GM19193 (cell line): ENCODE results near the gene PTPRG.

Source experiments
- POLR2A ChIP-seq: IDR thresholded peaks from 4 replicates; pipeline ENCODE4 v1.6.1; 2011; ENCODE audit not compliant: insufficient read depth, insufficient read length; ENCODE audit errors: extremely low read depth

The PTPRG gene

GRCh38 chr3:61808999-61809398 lies 247.6 kb downstream of the PTPRG start:
- no peak for TF ChIP-seq POLR2A

DNA sequence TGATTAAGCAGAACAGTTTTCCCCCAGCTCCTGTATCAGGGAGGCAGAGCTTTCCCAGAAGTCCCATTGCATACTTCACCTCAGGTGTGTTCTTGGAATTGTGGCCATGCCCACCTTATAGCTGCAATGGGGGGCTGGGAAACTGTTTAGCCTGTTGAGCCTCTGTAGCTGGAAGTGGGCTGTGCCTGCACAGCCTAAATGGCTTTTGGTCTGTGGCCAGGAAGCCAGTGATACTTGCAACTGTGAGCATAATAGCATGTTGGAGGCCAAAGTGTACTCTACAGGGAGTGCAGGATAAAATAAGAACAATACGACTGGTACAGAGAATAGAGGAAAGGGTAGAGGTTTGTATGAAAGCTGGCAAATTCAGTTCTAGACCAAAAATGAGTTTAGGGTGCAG lies 248.5 kb downstream of the PTPRG start:
- TF ChIP-seq POLR2A: no peak

DNA sequence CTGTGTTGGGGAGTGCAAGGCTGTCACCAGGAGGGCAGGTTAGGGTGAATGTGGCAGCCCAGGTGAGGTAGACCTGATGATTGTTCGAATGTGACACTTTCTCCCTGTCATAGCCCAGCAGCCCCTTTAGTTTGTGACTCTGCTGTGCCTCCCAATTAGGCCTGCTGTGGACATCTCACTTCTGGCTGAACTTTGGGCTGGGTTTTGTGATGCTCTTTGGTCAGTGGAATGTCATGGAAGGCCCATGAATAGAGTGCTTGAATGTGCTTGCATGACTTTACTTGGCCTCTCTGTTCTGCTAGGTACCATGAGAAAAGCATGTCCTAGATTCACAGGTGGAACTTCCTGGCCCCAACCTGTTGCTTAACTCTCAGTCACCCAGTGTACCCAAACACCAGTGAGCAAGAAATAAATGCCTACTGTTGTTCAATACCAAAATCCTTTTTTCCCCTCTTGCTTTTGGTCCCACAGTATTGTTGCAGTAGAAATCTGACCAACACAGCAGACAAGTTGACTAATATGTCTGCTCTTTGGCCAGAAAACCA lies 249.7 kb downstream of the PTPRG start:
- TF ChIP-seq POLR2A: no peak

- TF ChIP-seq POLR2A: no peak
Measured at GRCh38 chr3:61811652-61812051, 250.3 kb downstream of the PTPRG start.

- TF ChIP-seq POLR2A: no peak
Measured at GRCh38 chr3:61812085-61812484, 250.7 kb downstream of the PTPRG start.

DNA sequence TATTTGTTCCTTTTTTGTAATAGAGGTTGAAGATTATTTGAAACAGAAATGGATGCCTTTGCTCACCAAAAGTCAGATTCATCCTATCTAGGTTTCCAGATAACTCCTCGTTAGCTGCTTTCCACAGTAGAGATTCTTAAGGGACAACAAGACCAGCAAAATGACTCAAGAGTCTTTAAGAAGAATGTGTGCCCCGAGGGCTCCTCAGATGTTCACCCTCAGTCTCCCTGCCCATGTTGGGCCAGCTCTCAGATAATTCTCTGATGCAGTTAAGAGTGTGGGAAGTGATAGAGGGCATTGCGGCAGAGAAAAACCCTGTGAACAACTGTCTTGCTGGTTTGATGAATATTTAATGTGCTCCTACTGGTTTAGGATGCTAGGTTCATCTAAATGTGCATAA lies 251.1 kb downstream of the PTPRG start:
- no peak for TF ChIP-seq POLR2A

- TF ChIP-seq POLR2A: no peak
Measured at GRCh38 chr3:61813636-61814035, 252.3 kb downstream of the PTPRG start.

DNA sequence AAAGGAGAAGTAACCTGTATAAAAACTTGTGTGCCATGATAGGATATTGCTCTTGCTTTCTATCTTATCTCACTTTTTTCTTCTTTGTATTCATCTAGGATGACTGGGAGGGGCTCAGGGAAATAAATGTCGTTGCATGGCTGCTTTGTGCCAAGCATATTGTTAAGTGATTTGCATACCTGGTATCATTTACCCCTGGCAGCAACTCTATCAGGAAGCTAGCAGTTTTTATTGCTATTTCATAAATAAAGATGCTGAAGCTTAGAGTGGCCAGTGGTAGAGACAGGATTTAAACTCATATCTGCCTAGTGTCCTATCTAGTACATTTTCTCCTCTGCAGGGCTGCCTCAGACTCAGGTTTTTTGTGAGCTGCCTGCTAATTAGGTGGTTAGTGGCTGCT lies 253.3 kb downstream of the PTPRG start:
- TF ChIP-seq POLR2A: no peak

- no peak for TF ChIP-seq POLR2A
Measured at GRCh38 chr3:61819861-61820260, 258.5 kb downstream of the PTPRG start.

GRCh38 chr3:61820306-61820992 lies 259.1 kb downstream of the PTPRG start:
- no peak for TF ChIP-seq POLR2A

DNA sequence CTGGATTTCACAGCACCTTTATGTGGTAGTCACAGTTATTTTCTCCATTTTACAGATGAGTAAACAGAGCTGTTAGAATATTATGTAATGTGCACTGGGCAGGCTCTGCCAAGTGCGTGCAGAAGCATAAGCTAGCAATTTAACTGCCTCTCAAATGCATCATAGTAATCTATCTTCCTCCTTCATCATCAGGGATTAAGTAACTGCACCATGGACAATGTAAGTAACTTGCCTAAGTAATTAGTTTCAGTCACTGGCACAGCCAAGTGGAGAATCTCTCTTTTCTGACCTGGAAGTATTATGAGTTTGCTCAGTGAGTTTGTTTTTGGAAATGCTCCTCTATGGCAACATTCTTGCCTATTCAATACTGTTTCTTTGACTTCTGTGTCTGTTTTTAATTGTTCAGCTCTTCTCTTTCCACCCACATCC lies 260.5 kb downstream of the PTPRG start:
- no peak for TF ChIP-seq POLR2A

GRCh38 chr3:61822588-61822987 lies 261.2 kb downstream of the PTPRG start:
- TF ChIP-seq POLR2A: no peak

- no peak for TF ChIP-seq POLR2A
Measured at GRCh38 chr3:61824553-61825135, 263.3 kb downstream of the PTPRG start.

- no peak for TF ChIP-seq POLR2A
Measured at GRCh38 chr3:61826161-61826560, 264.8 kb downstream of the PTPRG start.

DNA sequence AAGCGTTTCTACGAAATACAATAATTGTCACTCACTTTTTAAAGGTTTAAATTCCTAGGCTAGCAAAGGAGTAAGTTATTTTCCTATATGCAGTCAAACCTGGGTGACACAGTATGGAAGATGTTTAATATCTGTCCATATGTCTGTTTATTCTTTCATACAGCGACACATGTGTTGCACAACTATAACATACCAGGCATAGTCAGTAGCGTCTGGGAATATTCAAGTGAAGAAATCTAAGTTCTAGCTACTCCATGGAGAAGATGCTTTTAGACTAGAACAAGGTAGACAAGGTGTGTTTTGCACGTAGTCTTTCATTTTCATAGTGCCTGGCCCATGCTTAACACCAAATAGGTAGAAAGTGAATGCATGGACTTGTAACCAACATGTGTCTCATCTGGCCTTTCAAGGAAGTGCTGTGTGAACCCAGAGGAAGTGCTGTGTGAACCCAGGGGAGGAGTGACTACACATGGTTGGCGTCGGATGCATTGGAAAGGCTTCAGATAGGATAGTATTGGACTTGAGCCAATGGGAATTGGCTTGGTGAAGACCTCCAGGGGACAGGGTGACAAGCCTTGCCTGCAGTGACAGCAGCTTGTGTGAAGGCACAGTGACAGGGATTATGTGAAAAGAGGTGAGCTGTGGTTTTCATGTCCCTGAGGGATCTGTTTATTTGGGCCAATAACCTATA lies 267.0 kb downstream of the PTPRG start:
- TF ChIP-seq POLR2A: no peak
